K562 (cell line): ENCODE measurements around the gene CRACR2B. TPM values are rescaled to one million over a fixed set of nuclear protein-coding genes. Genes with fewer than 3 reads are reported as not detected.

ENCODE experiments used
- CBX5 ChIP-seq: IDR thresholded peaks from 2 replicates; pipeline ENCODE4 v1.6.1; 2014; ENCODE audit warnings: low read depth, borderline replicate concordance
- ELF4 ChIP-seq: fragments of 450-650 bp; formaldehyde crosslinking; IDR thresholded peaks from 2 replicates; pipeline ENCODE4 v1.4.0; 2022; ENCODE audit warnings: missing genetic modification characterization
- ETV5 ChIP-seq: sonication (generic); formaldehyde crosslinking; IDR thresholded peaks from 2 replicates; pipeline ENCODE4 v1.4.0; 2020; ENCODE audit warnings: low read depth, mild to moderate bottlenecking, missing genetic modification reagents
- HMG20B ChIP-seq: fragments of 250-450 bp; sonication (Bioruptor Pico); IDR thresholded peaks from 2 replicates; pipeline ENCODE4 v1.5.0; 2021; ENCODE audit warnings: mild to moderate bottlenecking
- KDM4B ChIP-seq, 2 experiments: fragments of 450-650 bp in 1 of 2; sonication (generic) in 1 of 2; IDR thresholded peaks; 2 replicates each; pipeline ENCODE4 v1.6.1; 2016 to 2017; ENCODE audit warnings: borderline replicate concordance in 2 of 2, antibody characterized with exemption in 1 of 2, low read depth in 1 of 2, mild to moderate bottlenecking in 1 of 2
- SMC3 ChIP-seq: conservative IDR thresholded peaks from 2 replicates; pipeline ENCODE4 v1.6.1; 2011; ENCODE audit warnings: low read depth, low read length, improper control_type of control experiment; ENCODE audit not compliant: insufficient read depth
- ZBTB1 ChIP-seq: sonication (generic); formaldehyde crosslinking; IDR thresholded peaks from 2 replicates; pipeline ENCODE4 v1.8.1; 2023; ENCODE audit warnings: missing genetic modification reagents, low read depth, mild to moderate bottlenecking, borderline replicate concordance
- ZNF124 ChIP-seq: sonication (generic); formaldehyde crosslinking; IDR thresholded peaks from 2 replicates; pipeline ENCODE4 v1.8.1; 2022; ENCODE audit warnings: missing genetic modification reagents
- polyA plus RNA-seq, 8 experiments: library from polyadenylated mRNA; depleted of rRNA in 4 of 8; stranded (reverse) in 5 of 8; unstranded in 3 of 8; fragments of >200 nt; fragmentation: Nextera tagmentation in 2 of 8; fragmentation: Illumina TruSeq in 1 of 8; extraction: Ambion mirVana in 2 of 8; extraction: Trizol in 1 of 8; gene quantifications; 2 replicates each; pipeline versions ENCODE4 v1.2.1 to v1.2.3, GENCODE V29; 2011 to 2014; ENCODE audit warnings: inconsistent platforms in 1 of 8, missing spikeins in 1 of 8
- total RNA-seq, 7 experiments: library from RNA; depleted of rRNA in 6 of 7; stranded (reverse); fragments of >200 nt in 6 of 7; fragmentation: Illumina TruSeq in 2 of 7; extraction: Trizol in 2 of 7; gene quantifications; 2 replicates each; pipeline versions ENCODE4 v1.2.1 to v1.2.3, GENCODE V29; 2011 to 2021; ENCODE audit warnings: low replicate concordance in 1 of 7
- TF ChIP-seq, protein P1 (sequence below): sonication (generic); formaldehyde crosslinking; IDR thresholded peaks from 2 replicates; pipeline ENCODE4 v1.8.0; 2022; ENCODE audit warnings: missing genetic modification reagents, mild to moderate bottlenecking, moderate library complexity, borderline replicate concordance
- TF ChIP-seq, protein P2 (sequence below), 2 experiments: IDR thresholded peaks; 2 replicates each; pipeline ENCODE4 v1.6.1; 2012; ENCODE audit warnings: improper control_type of control experiment in 2 of 2, low read depth in 2 of 2, low read length in 2 of 2, borderline replicate concordance in 1 of 2
- TF ChIP-seq, protein P3 (sequence below), 2 experiments: fragments of 450-650 bp; formaldehyde crosslinking in 1 of 2; IDR thresholded peaks; 2 replicates each; pipeline versions ENCODE4 v1.4.0 to v1.6.1; 2014 to 2020; ENCODE audit warnings: mild to moderate bottlenecking in 2 of 2, borderline replicate concordance in 1 of 2, low read depth in 1 of 2
- TF ChIP-seq, protein P4 (sequence below), 2 experiments: fragments of 450-650 bp in 1 of 2; sonication (generic) in 1 of 2; formaldehyde crosslinking; conservative IDR thresholded peaks; 2 replicates each; pipeline versions ENCODE4 v1.4.0 to v1.8.1; 2020 to 2022; ENCODE audit warnings: mild to moderate bottlenecking in 1 of 2, missing genetic modification reagents in 1 of 2

Gene CRACR2B
- total and polyA plus RNA-seq, 9 of the 15 experiments (the other 6 are each of a cell fraction or from before 2014, with no cell fraction given) = 0.10 to 51.0 (median 6.0) TPM

DNA sequence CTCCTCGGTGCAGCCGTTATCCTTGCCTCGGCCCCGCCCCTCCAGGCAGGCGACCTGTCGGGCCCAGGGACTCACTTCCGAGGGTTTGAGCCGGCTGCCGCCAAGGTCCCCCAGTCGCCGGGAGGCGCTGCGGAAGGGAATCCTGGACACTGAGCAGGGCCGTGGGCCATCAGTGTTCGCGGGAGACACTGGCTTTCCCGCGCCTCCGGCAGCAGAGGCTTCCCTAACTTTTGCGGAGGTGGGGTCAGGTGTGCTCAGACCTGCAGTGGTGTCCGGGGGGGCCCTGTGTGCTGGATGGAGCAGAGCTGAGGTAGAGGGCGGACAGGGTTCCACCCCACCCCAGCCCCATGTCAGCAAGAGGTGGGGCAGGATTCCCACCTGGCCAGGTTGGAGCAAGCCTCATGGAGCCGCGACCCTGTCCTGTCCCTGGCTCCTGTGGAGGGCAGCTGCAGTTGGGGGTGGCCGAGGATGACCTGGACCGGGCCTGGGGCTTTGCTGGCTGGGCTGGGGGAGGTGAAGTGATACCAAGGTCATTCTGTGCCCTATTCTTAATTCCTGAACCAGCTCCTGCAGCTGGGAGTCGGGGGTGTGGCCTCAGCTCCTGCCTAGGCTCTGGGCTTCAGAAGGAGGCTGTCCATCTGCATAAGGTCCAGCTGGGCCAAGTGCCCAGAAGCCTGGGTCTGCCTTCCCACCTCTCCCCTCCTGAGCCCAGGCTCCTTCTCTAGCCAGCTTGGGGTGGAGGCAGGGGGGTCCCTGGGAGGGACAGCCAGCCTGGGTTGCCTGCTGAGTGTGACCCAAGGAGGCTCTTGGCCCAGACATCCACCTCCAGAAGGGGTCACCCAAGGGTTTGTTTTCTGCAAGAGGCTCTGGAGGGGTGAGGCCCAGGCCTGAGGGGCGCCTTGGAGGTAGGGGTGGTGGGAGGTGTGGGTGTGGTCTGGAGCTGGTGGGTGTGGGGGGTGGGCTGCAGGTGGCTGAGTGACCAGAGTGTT, 23.4 kb downstream of the CRACR2B start (continued):
- TF ChIP-seq, protein P1, sequence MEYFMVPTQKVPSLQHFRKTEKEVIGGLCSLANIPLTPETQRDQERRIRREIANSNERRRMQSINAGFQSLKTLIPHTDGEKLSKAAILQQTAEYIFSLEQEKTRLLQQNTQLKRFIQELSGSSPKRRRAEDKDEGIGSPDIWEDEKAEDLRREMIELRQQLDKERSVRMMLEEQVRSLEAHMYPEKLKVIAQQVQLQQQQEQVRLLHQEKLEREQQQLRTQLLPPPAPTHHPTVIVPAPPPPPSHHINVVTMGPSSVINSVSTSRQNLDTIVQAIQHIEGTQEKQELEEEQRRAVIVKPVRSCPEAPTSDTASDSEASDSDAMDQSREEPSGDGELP = 0 out of 2 replicates have a peak, but pooled peaks have one; percentile 24
- TF ChIP-seq HMG20B (CRISPR knock-in tag) (no peak), CBX5 (no peak), ETV5 (CRISPR knock-in tag) (no peak), ELF4 (no peak), SMC3 (peak; percentile 28; the same call in 1 of the 2 replicates), KDM4B (IDR thresholded peaks at IDR 0.05; ENCODE audit: borderline replicate concordance in 2 of 2, low read depth in 1 of 2) (no peak), ZNF124 (no peak), ZBTB1 (CRISPR knock-in tag) (no peak)
- TF ChIP-seq, protein P2, sequence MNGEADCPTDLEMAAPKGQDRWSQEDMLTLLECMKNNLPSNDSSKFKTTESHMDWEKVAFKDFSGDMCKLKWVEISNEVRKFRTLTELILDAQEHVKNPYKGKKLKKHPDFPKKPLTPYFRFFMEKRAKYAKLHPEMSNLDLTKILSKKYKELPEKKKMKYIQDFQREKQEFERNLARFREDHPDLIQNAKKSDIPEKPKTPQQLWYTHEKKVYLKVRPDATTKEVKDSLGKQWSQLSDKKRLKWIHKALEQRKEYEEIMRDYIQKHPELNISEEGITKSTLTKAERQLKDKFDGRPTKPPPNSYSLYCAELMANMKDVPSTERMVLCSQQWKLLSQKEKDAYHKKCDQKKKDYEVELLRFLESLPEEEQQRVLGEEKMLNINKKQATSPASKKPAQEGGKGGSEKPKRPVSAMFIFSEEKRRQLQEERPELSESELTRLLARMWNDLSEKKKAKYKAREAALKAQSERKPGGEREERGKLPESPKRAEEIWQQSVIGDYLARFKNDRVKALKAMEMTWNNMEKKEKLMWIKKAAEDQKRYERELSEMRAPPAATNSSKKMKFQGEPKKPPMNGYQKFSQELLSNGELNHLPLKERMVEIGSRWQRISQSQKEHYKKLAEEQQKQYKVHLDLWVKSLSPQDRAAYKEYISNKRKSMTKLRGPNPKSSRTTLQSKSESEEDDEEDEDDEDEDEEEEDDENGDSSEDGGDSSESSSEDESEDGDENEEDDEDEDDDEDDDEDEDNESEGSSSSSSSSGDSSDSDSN (IDR thresholded peaks at IDR 0.05; ENCODE audit: borderline replicate concordance in 1 of 2, low read depth in 2 of 2, low read length in 2 of 2) = no peak
- TF ChIP-seq, protein P3, sequence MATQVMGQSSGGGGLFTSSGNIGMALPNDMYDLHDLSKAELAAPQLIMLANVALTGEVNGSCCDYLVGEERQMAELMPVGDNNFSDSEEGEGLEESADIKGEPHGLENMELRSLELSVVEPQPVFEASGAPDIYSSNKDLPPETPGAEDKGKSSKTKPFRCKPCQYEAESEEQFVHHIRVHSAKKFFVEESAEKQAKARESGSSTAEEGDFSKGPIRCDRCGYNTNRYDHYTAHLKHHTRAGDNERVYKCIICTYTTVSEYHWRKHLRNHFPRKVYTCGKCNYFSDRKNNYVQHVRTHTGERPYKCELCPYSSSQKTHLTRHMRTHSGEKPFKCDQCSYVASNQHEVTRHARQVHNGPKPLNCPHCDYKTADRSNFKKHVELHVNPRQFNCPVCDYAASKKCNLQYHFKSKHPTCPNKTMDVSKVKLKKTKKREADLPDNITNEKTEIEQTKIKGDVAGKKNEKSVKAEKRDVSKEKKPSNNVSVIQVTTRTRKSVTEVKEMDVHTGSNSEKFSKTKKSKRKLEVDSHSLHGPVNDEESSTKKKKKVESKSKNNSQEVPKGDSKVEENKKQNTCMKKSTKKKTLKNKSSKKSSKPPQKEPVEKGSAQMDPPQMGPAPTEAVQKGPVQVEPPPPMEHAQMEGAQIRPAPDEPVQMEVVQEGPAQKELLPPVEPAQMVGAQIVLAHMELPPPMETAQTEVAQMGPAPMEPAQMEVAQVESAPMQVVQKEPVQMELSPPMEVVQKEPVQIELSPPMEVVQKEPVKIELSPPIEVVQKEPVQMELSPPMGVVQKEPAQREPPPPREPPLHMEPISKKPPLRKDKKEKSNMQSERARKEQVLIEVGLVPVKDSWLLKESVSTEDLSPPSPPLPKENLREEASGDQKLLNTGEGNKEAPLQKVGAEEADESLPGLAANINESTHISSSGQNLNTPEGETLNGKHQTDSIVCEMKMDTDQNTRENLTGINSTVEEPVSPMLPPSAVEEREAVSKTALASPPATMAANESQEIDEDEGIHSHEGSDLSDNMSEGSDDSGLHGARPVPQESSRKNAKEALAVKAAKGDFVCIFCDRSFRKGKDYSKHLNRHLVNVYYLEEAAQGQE (IDR thresholded peaks at IDR 0.05; ENCODE audit: borderline replicate concordance) = peak; percentile 26; the same call in 1 of the 2 replicates
- TF ChIP-seq, protein P3 (CRISPR knock-in tag; IDR thresholded peaks at IDR 0.05; ENCODE audit: low read depth) = no peak
- TF ChIP-seq, protein P4, sequence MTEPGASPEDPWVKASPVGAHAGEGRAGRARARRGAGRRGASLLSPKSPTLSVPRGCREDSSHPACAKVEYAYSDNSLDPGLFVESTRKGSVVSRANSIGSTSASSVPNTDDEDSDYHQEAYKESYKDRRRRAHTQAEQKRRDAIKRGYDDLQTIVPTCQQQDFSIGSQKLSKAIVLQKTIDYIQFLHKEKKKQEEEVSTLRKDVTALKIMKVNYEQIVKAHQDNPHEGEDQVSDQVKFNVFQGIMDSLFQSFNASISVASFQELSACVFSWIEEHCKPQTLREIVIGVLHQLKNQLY (CRISPR knock-in tag; conservative IDR thresholded peaks at IDR 0.05) = no peak
